Thoracic aorta (tissue), 2 donors: ENCODE data around the gene PARP16. TPM values are rescaled to one million over a fixed set of nuclear protein-coding genes. Genes with fewer than 3 reads are reported as not detected.

Source experiments
- ATAC-seq: fragments of 150-250 bp; one replicate; pipeline ENCODE4 v1.8.0; 2017; ENCODE audit warnings: low read depth; ENCODE audit not compliant: insufficient number of reproducible peaks, low FRiP score
- DNase-seq: peaks from one replicate; pipeline ENCODE4 v3.0.0-alpha.2; 2020; ENCODE audit warnings: low spot score
- H3K27ac ChIP-seq, 2 donors: fragments of 200-600 bp; sonication (generic); 1 replicate in 1 of 2; 2 replicates in 1 of 2; pipeline ENCODE4 v1.5.1; 2016; ENCODE audit warnings: mild to moderate bottlenecking in 2 of 2, moderate library complexity in 2 of 2
- H3K27me3 ChIP-seq: fragments of 200-600 bp; sonication (generic); replicated peaks from 2 replicates; pipeline ENCODE4 v1.6.0; 2016; ENCODE audit warnings: mild to moderate bottlenecking; ENCODE audit not compliant: insufficient read depth
- H3K36me3 ChIP-seq: fragments of 200-600 bp; sonication (generic); one replicate; pipeline ENCODE4 v1.5.1; 2016
- H3K4me1 ChIP-seq, 2 donors: fragments of 200-600 bp; sonication (generic); 1 replicate in 1 of 2; 2 replicates in 1 of 2; pipeline versions ENCODE4 v1.5.1 to v1.6.0; 2016; ENCODE audit warnings: low read depth in 2 of 2, mild to moderate bottlenecking in 1 of 2; ENCODE audit not compliant: control insufficient read depth in 1 of 2
- H3K4me3 ChIP-seq: fragments of 200-600 bp; sonication (generic); 2 replicates; pipeline ENCODE4 v1.5.1; 2016; ENCODE audit warnings: mild to moderate bottlenecking
- H3K9me3 ChIP-seq: fragments of 200-600 bp; sonication (generic); 2 replicates; pipeline ENCODE4 v1.5.1; 2016
- CTCF ChIP-seq: fragments of 200-600 bp; sonication (generic); IDR thresholded peaks from one replicate; pipeline ENCODE4 v1.5.1; 2019; ENCODE audit warnings: antibody characterized with exemption
- total RNA-seq, 2 donors: library from RNA; depleted of rRNA; stranded (reverse); fragments of >200 nt; gene quantifications; one replicate each; pipeline versions ENCODE4 v1.1.0 to v1.2.3, GENCODE V29; 2016

PARP16 gene
- total RNA-seq, 2 donors from 2014 or later, result 7.2 to 15.4 TPM

- peaks cover 16% of the 10 kb centered on the region for H3K36me3 ChIP-seq
- H3K4me1 ChIP-seq, result no peaks in the 10 kb centered on the region
These were observed 21.7 kb downstream of the PARP16 start for GRCh38 chr15:65264863-65265430.

GRCh38 chr15:65263313-65263712 is 23.4 kb downstream of the PARP16 start:
- H3K4me1 ChIP-seq, result no peaks in the 10 kb centered on the region
- H3K27me3 ChIP-seq, result no peaks in the 10 kb centered on the region
- ATAC-seq (no peak), DNase-seq (no peak)
- TF ChIP-seq CTCF, result no peak
- H3K36me3 ChIP-seq, result peaks cover 29% of the 10 kb centered on the region
- H3K4me3 ChIP-seq, result no peak overlapping the region
- H3K9me3 ChIP-seq, result no peaks in the 10 kb centered on the region
- H3K27ac ChIP-seq, result no peak overlapping the region

More at GRCh38 chr15:65264863-65265430, 21.7 kb downstream of the PARP16 start:
- DNase-seq, result no peak
- no peak for ATAC-seq
- H3K9me3 ChIP-seq, result no peaks in the 10 kb centered on the region
- TF ChIP-seq CTCF, result no peak
- H3K27me3 ChIP-seq, result no peaks in the 10 kb centered on the region
- no peak overlapping the region for H3K27ac ChIP-seq
- H3K4me3 ChIP-seq, result no peak overlapping the region

GRCh38 chr15:65260968-65261367 is 25.7 kb downstream of the PARP16 start:
- ATAC-seq, result no peak
- DNase-seq, result no peak
- no peaks in the 10 kb centered on the region for H3K9me3 ChIP-seq
- H3K4me1 ChIP-seq, result no peaks in the 10 kb centered on the region
- no peaks in the 10 kb centered on the region for H3K27me3 ChIP-seq
- H3K27ac ChIP-seq, result no peak overlapping the region
- H3K4me3 ChIP-seq, result no peak overlapping the region
- no peak for TF ChIP-seq CTCF
- H3K36me3 ChIP-seq, result peaks cover 29% of the 10 kb centered on the region

- DNase-seq (no peak), ATAC-seq (no peak)
- Histone ChIP-seq H3K4me1 (no peaks in the 10 kb centered on the region), H3K9me3 (no peaks in the 10 kb centered on the region), H3K27ac (no peak overlapping the region), H3K36me3 (peaks cover 29% of the 10 kb centered on the region), H3K4me3 (no peak overlapping the region), H3K27me3 (no peaks in the 10 kb centered on the region)
- no peak for TF ChIP-seq CTCF
These were observed 27.3 kb downstream of the PARP16 start for GRCh38 chr15:65259367-65259797.

- Histone ChIP-seq H3K36me3 (peaks cover 29% of the 10 kb centered on the region), H3K4me3 (no peak overlapping the region), H3K9me3 (no peaks in the 10 kb centered on the region), H3K4me1 (no peaks in the 10 kb centered on the region), H3K27ac (no peak overlapping the region), H3K27me3 (no peaks in the 10 kb centered on the region)
- no peak for TF ChIP-seq CTCF
- DNase-seq, result no peak
- no peak for ATAC-seq
These were observed 28.1 kb downstream of the PARP16 start for GRCh38 chr15:65258375-65259262.
